ENCODE data around the gene ANKH.
A peak's percentile ranks its signal among the peaks of the same experiment; 100 is the strongest.
"Not testable (repeated sequence)": the region's sequence is repeated elsewhere in the genome, so short reads cannot be mapped to it uniquely, and the experiment has no call there.

ANKH gene

GRCh38 chr5:14834584-14835550 lies 36.7 kb downstream of the ANKH start:
- peak; percentile 24 for DNase-seq (ENCODE audit: low read depth, low spot score)
- no peak overlapping the region for H3K27ac ChIP-seq

GRCh38 chr5:14834062-14834461 lies 37.5 kb downstream of the ANKH start:
- DNase-seq (ENCODE audit: low read depth, low spot score), result no peak
- no peak overlapping the region for H3K27ac ChIP-seq

DNA sequence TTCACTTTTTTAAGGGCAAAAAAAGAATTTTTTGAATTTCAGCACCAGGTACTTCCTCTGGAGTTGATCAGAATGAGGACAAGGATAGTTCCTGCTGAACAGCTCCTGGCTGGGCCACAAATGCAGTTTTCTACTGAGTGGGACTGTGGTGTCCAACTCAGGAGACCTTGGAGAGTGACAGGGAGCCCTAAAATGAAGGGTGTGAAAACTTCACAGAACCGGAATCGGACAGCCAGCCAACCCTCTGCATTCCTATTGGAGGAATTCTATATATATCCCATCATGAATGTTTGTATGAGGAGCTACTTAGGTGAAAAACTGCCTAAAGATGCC lies 40.6 kb downstream of the ANKH start:
- DNase-seq (ENCODE audit: low read depth, low spot score), result no peak
- H3K27ac ChIP-seq, result no peak overlapping the region

DNA sequence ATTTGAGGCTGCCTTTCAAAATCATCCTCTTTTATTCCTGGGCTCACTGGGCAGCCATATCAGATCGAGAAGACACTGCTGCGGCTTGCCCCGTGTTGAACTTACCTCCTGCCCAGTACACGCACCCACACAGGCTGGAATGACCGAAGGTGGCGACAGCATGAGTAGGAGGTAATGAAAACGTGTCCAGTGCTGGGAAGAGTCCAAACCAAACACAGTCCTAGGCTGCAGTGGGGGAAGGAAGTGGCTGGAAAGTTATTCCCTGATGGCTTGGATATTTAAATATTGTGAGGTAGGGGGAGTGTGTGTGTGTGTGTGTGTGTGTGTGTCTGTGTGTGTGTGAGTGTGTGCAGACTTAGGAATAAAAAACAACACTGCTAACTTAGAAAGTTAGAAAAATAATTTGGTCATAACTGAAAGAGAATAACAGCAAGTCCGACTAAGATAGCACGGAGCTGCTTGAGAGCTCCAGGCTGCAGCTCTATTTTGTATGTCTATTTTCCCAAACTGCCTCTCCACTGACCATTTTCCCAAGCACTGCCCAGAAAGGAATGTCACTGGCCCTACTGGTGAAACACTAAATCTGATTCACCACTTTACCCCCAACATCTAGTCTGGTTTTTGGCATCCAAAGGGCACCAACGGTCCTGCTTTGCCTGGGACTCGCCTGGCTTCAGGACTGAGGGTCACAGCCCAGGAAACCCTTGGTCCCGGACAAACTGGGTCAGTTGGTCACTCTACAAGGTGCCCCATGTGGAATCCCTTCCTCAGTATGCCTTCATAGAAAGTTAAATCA lies 41.2 kb downstream of the ANKH start:
- H3K27ac ChIP-seq, result no peak overlapping the region
- DNase-seq (ENCODE audit: low read depth, low spot score), result no peak

GRCh38 chr5:14829396-14829795 lies 42.2 kb downstream of the ANKH start:
- H3K27ac ChIP-seq, result no peak overlapping the region
- no peak for DNase-seq (ENCODE audit: low read depth, low spot score)

- no peak for DNase-seq (ENCODE audit: low read depth, low spot score)
- H3K27ac ChIP-seq, result no peak overlapping the region
Observed at GRCh38 chr5:14826714-14827113, 44.9 kb downstream of the ANKH start.

GRCh38 chr5:14825977-14826376 lies 45.6 kb downstream of the ANKH start:
- no peak overlapping the region for H3K27ac ChIP-seq
- no peak for DNase-seq (ENCODE audit: low read depth, low spot score)

DNA sequence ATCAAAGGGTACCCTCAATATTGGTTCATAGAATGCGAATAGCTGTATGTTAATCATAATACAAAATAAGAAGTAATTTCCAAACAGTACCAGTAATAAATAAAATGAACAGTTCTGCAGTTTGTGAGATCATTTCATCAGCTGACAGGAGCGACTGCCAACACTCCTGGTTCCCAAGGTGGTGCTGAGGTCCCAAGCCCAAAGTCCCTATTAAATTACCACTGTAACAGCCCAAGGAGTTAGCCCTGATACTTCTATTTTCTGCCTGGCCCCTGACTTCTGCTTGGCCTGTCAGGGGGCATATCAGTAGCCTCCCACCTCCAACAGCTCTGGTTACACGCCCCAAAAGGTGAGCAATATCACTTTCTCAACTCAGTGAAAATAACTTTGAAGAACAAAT lies 47.1 kb downstream of the ANKH start:
- DNase-seq (ENCODE audit: low read depth, low spot score), result no peak
- H3K27ac ChIP-seq, result no peak overlapping the region

DNA sequence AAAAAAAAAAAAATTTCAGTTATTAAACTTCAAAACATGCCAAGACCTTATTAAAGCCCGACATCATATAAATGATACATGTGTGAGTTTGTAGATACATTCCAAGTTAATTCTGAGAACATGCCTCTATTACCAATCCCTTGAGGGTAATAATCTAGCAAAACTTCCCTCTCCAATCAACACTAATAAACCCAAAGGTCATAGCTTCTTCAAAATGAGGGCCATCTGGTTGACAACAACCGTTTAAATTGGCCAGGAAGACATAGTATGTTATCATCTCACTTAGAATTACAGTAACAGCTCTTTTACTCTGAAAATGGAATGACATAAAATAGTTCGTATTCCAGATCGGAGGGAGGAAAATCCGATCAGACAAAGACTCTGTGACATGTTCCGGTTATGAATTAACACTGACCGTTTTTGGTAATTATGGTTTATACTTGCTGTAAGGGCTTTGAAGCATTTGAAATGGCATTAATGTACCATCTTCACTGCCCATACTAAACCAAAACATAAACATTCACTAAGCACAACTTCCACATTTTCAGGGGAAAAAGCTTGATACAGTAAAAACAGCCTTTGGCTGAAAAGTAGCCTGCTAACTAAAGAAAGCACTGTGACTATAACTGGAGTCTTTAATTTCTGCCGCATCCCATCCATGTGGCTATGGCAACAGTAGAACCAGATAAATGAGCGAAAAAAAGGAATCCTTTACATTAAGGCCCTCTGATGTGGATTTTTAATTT lies 50.3 kb downstream of the ANKH start:
- DNase-seq (ENCODE audit: low read depth, low spot score), result no peak
- no peak overlapping the region for H3K27ac ChIP-seq

- H3K27ac ChIP-seq, result no peak overlapping the region
- DNase-seq (ENCODE audit: low read depth, low spot score), result no peak
Observed at GRCh38 chr5:14818931-14819790, 52.4 kb downstream of the ANKH start.

DNA sequence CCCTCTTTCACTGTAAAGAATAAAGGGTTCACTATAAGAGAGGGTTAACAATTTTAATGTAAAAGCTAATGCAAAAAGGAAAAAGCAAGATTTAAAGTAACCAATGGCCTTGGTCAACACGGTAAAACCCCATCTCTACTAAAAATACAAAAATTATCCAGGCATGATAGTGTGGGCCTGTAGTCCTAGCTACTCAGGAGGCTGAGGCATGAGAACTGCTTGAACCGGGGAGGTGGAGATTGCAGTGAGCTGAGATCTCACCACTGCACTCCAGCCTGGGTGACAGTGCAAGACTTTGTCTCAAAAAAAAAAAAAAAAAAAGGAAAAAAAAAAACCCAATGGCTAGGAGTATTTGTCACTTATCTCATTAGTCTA lies 53.8 kb downstream of the ANKH start:
- H3K27ac ChIP-seq; DNase-seq (ENCODE audit: low read depth, low spot score): not testable (repeated sequence)

DNA sequence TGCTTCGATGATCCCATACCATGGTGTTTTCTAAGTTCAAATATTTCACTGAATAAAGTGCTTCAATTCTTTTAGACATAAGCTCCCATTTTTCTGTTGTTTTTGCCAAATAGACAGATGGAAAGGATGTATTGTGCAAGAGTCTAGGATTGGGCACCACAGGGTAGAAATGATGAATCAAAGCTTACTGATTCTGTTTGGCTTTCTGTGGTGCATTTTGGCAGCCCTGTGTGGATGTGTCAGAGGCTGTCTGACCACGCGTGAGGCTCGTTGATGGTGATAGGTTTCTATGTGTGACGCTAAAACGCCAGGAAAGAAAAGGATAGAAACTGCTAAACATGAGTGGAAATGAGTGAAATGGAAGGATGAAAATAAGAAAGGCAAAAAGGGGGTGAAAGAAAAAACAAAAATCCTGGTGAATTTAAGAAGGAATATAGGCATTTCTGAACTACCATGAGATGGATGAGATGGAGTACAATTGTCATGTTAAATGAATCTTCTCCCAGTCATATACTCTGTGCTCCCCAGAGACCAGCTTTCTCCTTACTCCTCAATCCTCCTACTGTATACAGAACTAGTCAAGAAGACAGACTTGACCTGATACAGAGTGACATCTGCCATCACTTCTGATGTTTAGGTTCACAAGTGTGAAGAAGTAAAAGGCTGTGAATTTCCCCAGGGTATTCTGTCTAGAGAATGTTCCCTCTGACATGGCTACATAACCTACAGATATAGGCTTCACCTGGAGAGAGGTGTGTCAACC lies 54.4 kb downstream of the ANKH start:
- H3K27ac ChIP-seq, result peak overlapping the region; percentile 47
- DNase-seq (ENCODE audit: low read depth, low spot score), result peak; percentile 56

DNA sequence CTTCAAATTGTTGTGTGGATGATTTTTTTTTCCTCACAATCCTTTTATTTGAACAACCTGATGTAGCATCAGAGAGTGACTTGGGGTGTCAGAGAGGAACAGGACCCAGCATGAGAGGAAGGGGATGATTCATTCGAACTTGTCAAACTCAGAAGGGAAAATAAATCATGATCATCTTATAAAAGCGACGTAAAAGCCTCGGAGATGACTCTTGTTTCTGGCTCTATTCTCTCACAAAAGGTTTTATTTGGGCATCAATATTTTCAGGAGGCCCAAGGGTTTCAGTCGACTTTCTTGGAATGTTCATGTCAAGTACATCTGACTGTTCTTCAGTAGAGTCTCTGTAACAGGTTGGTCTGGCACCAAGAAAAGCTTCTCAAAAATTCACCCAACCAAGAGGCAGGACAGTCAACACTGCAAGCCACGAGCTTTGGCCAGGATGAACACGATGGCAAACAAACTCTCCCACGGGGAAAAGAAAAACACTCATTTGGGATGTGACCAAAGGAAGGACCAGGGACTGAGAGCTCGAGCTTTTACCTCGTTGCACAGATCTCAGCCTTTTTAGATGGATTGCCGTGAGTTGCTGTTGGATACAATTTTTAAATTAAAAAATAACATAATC lies 55.1 kb downstream of the ANKH start:
- peak overlapping the region; percentile 47 for H3K27ac ChIP-seq

DNA sequence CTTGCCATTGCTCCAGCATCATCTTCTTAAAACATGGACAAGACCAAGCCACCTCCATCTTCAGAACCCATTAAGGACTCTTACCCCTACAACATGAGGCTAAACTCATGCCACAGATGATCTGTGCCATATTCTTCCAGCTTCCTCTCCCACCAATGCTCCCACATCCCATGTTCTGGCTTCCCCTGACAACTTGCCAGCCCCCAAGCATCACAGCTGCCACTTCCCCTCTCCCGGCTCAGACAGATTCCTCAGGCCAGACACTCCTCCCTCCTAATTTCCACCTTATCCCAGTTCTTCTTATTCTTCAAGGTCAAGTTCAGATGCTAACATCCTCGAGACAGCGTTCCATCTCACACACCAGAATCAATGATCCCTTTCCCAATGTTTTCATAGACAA lies 57.8 kb downstream of the ANKH start:
- no peak overlapping the region for H3K27ac ChIP-seq
- DNase-seq (ENCODE audit: low read depth, low spot score), result no peak

More for the DNA sequence above, 55.1 kb downstream of the ANKH start:
- peak; percentile 68 for DNase-seq (ENCODE audit: low read depth, low spot score)

GRCh38 chr5:14812166-14812565 lies 59.4 kb downstream of the ANKH start:
- DNase-seq (ENCODE audit: low read depth, low spot score), result no peak
- H3K27ac ChIP-seq, result no peak overlapping the region

DNA sequence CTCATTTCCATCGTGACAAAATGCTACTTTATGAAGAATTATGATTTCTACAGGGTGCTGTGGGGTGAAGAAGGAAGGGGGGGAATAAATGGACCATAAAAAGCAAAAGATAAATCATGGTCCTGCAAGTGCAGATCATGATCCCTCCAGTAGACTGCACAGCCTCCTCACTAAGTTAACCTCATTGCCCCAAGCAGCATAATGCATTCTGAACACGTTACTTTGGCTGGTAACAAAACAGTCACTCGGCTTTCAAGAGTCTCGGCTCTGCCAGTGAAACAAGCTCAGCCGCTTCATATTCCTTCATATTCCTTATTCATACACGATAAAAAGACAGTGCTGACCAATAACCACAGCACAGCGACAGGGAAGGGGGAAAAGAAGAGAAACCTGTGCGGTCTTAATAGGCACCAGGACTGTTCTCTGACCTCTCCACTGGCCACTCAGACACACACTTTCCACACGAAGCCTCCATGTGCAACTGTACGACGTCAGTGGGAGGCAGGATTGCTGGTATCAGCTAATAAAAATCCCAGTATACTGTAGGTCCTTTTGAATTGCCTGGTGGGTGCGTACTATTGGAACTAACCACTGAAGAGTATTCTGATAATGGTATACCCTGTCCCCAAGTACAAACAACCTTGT lies 60.5 kb downstream of the ANKH start:
- no peak for DNase-seq (ENCODE audit: low read depth, low spot score)
- H3K27ac ChIP-seq, result peak overlapping the region; percentile 72

DNA sequence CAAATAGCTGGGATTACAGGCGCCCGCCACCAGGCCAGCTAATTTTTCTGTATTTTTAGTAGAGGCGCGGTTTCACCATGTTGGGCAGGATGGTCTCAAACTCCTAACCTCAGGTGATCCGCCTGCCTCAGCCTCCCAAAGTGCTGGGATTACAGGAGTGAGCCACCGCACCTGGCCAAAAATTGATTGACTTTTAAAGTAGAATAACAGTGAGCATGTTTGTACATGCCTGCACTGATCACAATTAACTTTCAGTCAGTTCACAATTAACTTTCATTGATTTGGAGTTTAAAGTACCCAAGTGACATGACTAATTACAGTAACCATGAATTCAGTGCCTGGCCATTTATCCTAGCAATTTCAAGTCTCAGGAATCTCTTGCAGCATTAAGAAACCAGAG lies 61.3 kb downstream of the ANKH start:
- peak overlapping the region; percentile 72 for H3K27ac ChIP-seq
- no peak for DNase-seq (ENCODE audit: low read depth, low spot score)
